HL-60 (cell line): ENCODE measurements around the gene PXMP4.

Experiments
- DNase-seq, 2 experiments: peaks; one replicate each; pipeline ENCODE4 v3.0.0-alpha.2; 2010 to 2020; ENCODE audit warnings: low read depth in 1 of 2, low spot score in 1 of 2
- H3K27ac ChIP-seq: fragments of 250-450 bp; sonication (Bioruptor Pico); replicated peaks from 2 replicates; pipeline ENCODE4 v1.5.1; 2020; ENCODE audit warnings: mild to moderate bottlenecking, moderate library complexity
- H3K27me3 ChIP-seq: fragments of 250-450 bp; sonication (Bioruptor Pico); 2 replicates; pipeline ENCODE4 v1.5.1; 2021; ENCODE audit warnings: mild to moderate bottlenecking, moderate library complexity; ENCODE audit not compliant: insufficient read depth, poor library complexity, severe bottlenecking
- H3K4me3 ChIP-seq: replicated peaks from 2 replicates; pipeline ENCODE4 v1.5.1; 2011; ENCODE audit warnings: mild to moderate bottlenecking, control low read depth, low read length; ENCODE audit not compliant: insufficient read depth
- CTCF ChIP-seq: IDR thresholded peaks from one replicate; pipeline ENCODE4 v1.5.1; 2011; ENCODE audit warnings: low read length, control low read depth, inconsistent platforms; ENCODE audit not compliant: insufficient read depth
- GABPA ChIP-seq: IDR thresholded peaks from 2 replicates; pipeline ENCODE4 v1.6.1; 2012; ENCODE audit warnings: low read depth
- POLR2AphosphoS5 ChIP-seq: IDR thresholded peaks from 2 replicates; pipeline ENCODE4 v1.6.1; 2012; ENCODE audit warnings: low read depth
- REST ChIP-seq: IDR thresholded peaks from 2 replicates; pipeline ENCODE4 v1.6.1; 2012; ENCODE audit warnings: low read depth; ENCODE audit not compliant: insufficient replicate concordance
- SPI1 ChIP-seq: IDR thresholded peaks from 2 replicates; pipeline ENCODE4 v1.6.1; 2012; ENCODE audit warnings: low read depth, mild to moderate bottlenecking, borderline replicate concordance

PXMP4 gene

GRCh38 chr20:33672426-33673113 is 47.5 kb downstream of the PXMP4 start:
- Histone ChIP-seq H3K27me3 (no peaks in the 10 kb centered on the region), H3K4me3 (no peak overlapping the region), H3K27ac (no peak overlapping the region)
- DNase-seq = no peak
- no peak for TF ChIP-seq CTCF
- TF ChIP-seq POLR2AphosphoS5 = no peak
- TF ChIP-seq GABPA = no peak
- TF ChIP-seq SPI1 = no peak
- TF ChIP-seq REST = no peak

- Histone ChIP-seq H3K27ac (no peak overlapping the region), H3K4me3 (no peak overlapping the region), H3K27me3 (no peaks in the 10 kb centered on the region)
- no peak for DNase-seq
- TF ChIP-seq GABPA = no peak
- TF ChIP-seq POLR2AphosphoS5 = no peak
- TF ChIP-seq SPI1 = no peak
- no peak for TF ChIP-seq CTCF
- no peak for TF ChIP-seq REST
These were observed 48.4 kb downstream of the PXMP4 start for GRCh38 chr20:33671573-33672288.

DNA sequence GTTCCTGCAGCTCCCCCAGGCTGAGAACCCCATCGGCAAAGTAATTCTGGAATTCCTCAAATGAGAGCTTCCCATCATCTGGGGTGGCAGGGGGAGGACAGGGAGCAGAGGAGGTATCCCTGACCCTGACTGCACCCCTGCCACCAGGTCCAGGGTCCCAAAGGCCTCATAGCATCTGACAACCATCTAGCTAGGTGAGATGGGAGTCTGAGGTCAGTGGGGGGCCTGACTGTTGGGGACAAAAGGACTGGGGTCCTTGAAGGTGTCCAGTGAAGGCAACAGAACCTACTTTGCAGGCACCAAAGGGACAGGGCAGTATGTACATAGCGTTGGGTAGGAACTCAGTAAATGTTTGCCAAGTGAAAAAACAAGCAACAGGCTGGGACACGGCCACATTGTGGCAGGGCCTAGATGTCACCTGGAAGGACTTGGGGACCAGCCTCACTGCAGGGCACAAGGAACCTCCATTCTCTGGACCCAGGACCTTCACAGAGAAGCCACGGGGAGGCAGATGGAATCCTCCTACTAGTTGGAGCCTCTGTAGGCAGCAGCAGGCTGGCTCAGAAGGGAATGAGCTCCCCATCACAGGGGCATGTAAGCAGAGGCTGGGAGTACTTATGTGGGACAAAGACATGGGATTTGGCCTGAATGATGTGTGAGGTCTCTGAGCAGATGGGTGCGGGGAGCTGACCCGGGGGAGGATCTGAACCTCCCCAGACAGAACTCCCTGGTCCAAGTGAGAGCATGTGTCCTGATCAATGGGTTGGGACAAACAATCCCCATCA is 49.2 kb downstream of the PXMP4 start:
- Histone ChIP-seq H3K27ac (no peak overlapping the region), H3K4me3 (no peak overlapping the region), H3K27me3 (no peaks in the 10 kb centered on the region)
- TF ChIP-seq POLR2AphosphoS5 (no peak), CTCF (no peak)
- DNase-seq = no peak
